ENCODE measurements around the gene SLC25A52.
"Not testable (repeated sequence)": the region's sequence is repeated elsewhere in the genome, so short reads cannot be mapped to it uniquely, and the experiment has no call there.

SLC25A52 gene

GRCh38 chr18:31760695-31761094, at the start of gene SLC25A52:
Gene SLC25A52, minus strand, starts transcription at chr18:31760880. Its CDS starts 219 bp downstream, at chr18:31760661.
- DNase-seq (ENCODE audit: low read depth): no peak
- H3K4me3 ChIP-seq (ENCODE audit: low read depth, low read length): no peak within 1 kb of the TSS
- TF ChIP-seq CTCF (IDR thresholded peaks at IDR 0.05; ENCODE audit: insufficient read depth, low read depth, low read length, missing control alignments): no peak

- not testable (repeated sequence) for DNase-seq (ENCODE audit: low read depth); H3K4me3 ChIP-seq (ENCODE audit: low read depth, low read length)
These were observed 48.4 kb upstream of the SLC25A52 start for GRCh38 chr18:31809049-31809448.

DNA sequence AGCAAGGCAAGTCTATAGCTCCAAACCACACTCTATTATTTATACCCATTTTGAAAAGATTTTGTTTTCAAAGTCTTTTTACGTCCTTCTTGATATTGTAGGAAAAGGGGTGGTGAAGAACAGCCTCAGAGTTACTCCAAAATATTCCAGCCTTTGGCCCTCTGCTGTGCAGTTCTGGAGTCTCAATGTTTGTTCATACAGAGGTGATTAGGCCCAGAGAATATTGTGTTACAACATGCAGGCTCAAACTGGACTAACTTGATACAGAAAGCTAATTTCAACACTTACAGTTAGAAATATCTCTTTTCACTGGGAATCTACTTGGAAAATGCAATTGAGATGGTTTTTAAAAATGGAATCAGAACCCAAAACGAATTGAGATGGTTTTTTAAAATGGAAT, 40.4 kb upstream of the SLC25A52 start:
- no peak overlapping the region for H3K4me3 ChIP-seq (ENCODE audit: low read depth, low read length)
- no peak for DNase-seq (ENCODE audit: low read depth)
- TF ChIP-seq CTCF (IDR thresholded peaks at IDR 0.05; ENCODE audit: insufficient read depth, low read depth, low read length, missing control alignments): no peak

GRCh38 chr18:31799257-31799656, 38.6 kb upstream of the SLC25A52 start:
- not testable (repeated sequence) for H3K4me3 ChIP-seq (ENCODE audit: low read depth, low read length); DNase-seq (ENCODE audit: low read depth)

DNA sequence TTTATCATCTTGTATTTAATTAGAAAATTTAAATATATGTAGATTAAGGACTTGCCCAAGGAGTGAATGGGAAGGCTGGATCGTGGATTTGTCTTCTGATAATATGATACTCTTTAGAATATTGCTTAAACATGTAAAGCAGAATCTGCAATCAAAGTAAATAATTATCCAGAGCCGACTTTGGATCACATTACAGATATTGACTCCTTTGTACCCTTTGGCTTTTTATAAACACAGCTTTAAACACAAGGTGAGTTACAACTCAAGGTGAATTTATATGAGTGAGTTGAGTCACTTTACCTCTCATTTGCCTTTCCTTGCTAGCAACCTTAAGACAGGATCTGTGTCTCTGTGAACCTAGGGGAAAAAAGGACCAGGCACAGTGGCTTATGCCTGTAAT, 37.7 kb upstream of the SLC25A52 start:
- no peak overlapping the region for H3K4me3 ChIP-seq (ENCODE audit: low read depth, low read length)
- DNase-seq (ENCODE audit: low read depth): no peak

GRCh38 chr18:31795747-31796146, 35.1 kb upstream of the SLC25A52 start:
- no peak for DNase-seq (ENCODE audit: low read depth)
- no peak for TF ChIP-seq CTCF (IDR thresholded peaks at IDR 0.05; ENCODE audit: insufficient read depth, low read depth, low read length, missing control alignments)

More for the DNA sequence above, 37.7 kb upstream of the SLC25A52 start:
- TF ChIP-seq CTCF (IDR thresholded peaks at IDR 0.05; ENCODE audit: insufficient read depth, low read depth, low read length, missing control alignments): no peak

GRCh38 chr18:31793531-31793930, 32.9 kb upstream of the SLC25A52 start:
- no peak for DNase-seq (ENCODE audit: low read depth)

More at GRCh38 chr18:31795747-31796146, 35.1 kb upstream of the SLC25A52 start:
- H3K4me3 ChIP-seq (ENCODE audit: low read depth, low read length): no peak overlapping the region

DNA sequence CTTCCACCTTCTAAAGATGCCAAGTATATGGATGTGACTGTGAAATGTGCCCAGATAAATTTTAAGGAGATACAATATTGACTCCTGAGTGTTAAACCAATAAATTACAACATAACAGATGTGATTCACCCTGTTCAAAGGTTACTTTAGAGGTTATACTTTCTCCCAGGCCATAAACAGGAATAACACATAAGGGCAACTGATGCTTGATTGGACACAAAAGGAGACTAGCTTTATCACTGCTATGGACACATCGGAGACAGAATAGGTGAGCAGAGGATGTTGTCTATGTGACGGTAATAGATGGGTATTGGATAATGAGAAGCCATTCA, 31.9 kb upstream of the SLC25A52 start:
- no peak overlapping the region for H3K4me3 ChIP-seq (ENCODE audit: low read depth, low read length)
- TF ChIP-seq CTCF (IDR thresholded peaks at IDR 0.05; ENCODE audit: insufficient read depth, low read depth, low read length, missing control alignments): no peak
- DNase-seq (ENCODE audit: low read depth): no peak

More at GRCh38 chr18:31793531-31793930, 32.9 kb upstream of the SLC25A52 start:
- TF ChIP-seq CTCF (IDR thresholded peaks at IDR 0.05; ENCODE audit: insufficient read depth, low read depth, low read length, missing control alignments): no peak
- no peak overlapping the region for H3K4me3 ChIP-seq (ENCODE audit: low read depth, low read length)

Data from GM12865 (cell line).